ENCODE data around the gene ABCF3. TPM values are rescaled to one million over a fixed set of nuclear protein-coding genes. Genes with fewer than 3 reads are reported as not detected.

Gene ABCF3
- total RNA-seq, 6 experiments from 2014 or later: 53.3 to 70.9 (median 63.4) TPM

DNA sequence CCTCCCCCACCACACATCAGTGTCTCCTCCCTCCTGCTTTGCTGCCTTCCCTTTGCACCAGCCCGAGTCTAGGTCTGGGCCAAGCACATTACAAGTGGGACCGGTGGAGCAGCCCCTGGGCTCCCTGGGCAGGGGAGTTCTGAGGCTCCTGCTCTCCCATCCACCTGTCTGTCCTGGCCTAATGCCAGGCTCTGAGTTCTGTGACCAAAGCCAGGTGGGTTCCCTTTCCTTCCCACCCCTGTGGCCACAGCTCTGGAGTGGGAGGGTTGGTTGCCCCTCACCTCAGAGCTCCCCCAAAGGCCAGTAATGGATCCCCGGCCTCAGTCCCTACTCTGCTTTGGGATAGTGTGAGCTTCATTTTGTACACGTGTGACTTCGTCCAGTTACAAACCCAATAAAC lies 2.3 kb upstream of the ABCF3 start:
- peaks cover 56% of the 10 kb centered on the region for H3K4me1 Mint-ChIP-seq (ENCODE audit: low read depth)
- peaks cover 11% of the 10 kb centered on the region for H3K27me3 Mint-ChIP-seq (ENCODE audit: insufficient read depth)
- no peaks in the 10 kb centered on the region for H3K9me3 Mint-ChIP-seq
- H3K4me3 Mint-ChIP-seq: no peak overlapping the region
- no peak for DNase-seq
- TF ChIP-seq, protein P1, sequence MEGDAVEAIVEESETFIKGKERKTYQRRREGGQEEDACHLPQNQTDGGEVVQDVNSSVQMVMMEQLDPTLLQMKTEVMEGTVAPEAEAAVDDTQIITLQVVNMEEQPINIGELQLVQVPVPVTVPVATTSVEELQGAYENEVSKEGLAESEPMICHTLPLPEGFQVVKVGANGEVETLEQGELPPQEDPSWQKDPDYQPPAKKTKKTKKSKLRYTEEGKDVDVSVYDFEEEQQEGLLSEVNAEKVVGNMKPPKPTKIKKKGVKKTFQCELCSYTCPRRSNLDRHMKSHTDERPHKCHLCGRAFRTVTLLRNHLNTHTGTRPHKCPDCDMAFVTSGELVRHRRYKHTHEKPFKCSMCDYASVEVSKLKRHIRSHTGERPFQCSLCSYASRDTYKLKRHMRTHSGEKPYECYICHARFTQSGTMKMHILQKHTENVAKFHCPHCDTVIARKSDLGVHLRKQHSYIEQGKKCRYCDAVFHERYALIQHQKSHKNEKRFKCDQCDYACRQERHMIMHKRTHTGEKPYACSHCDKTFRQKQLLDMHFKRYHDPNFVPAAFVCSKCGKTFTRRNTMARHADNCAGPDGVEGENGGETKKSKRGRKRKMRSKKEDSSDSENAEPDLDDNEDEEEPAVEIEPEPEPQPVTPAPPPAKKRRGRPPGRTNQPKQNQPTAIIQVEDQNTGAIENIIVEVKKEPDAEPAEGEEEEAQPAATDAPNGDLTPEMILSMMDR (IDR thresholded peaks at IDR 0.05): no peak
- peaks cover 54% of the 10 kb centered on the region for H3K36me3 Mint-ChIP-seq (ENCODE audit: low read depth)
- H3K27ac Mint-ChIP-seq: peak overlapping the region; percentile 61; the same call in 1 of the 2 replicates

DNA sequence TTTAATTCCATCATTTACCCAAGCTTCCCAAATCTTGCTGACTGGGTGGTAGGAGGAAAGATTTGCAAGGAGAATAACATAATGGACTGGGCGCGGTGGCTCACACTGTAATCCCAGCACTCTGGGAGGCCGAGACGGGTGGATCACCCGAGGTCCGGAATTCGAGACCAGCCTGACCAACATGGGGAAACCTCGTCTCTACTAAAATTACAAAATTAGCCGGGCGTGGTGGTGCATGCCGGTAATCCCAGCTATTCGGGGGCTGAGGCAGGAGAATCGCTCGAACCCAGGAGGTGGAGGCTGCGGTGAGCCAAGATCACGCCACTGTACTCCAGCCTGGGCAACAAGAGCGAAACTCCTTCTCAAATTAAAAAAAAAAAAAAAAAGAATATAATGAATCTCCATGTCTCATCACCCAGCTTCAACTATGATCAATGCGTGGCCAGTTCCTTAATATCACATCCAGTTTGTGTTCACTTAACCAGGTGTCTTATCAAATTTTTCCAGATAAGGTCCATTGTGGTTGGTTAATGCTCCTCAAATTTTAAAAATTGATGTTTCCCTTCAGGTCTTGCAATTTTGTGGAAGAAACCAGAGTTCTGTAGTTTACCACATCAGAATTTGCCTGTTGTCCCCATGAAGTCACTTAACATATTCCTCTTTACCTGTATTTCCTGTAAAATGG lies 1.3 kb upstream of the ABCF3 start:
- H3K4me3 Mint-ChIP-seq: peak overlapping the region; percentile 96
- H3K9me3 Mint-ChIP-seq: no peaks in the 10 kb centered on the region
- H3K4me1 Mint-ChIP-seq (ENCODE audit: low read depth): peaks cover 46% of the 10 kb centered on the region
- H3K27me3 Mint-ChIP-seq (ENCODE audit: insufficient read depth): peaks cover 11% of the 10 kb centered on the region
- no peak for DNase-seq
- peak overlapping the region; percentile 86 for H3K27ac Mint-ChIP-seq
- TF ChIP-seq, protein P1 (IDR thresholded peaks at IDR 0.05): no peak
- peaks cover 52% of the 10 kb centered on the region for H3K36me3 Mint-ChIP-seq (ENCODE audit: low read depth)

DNA sequence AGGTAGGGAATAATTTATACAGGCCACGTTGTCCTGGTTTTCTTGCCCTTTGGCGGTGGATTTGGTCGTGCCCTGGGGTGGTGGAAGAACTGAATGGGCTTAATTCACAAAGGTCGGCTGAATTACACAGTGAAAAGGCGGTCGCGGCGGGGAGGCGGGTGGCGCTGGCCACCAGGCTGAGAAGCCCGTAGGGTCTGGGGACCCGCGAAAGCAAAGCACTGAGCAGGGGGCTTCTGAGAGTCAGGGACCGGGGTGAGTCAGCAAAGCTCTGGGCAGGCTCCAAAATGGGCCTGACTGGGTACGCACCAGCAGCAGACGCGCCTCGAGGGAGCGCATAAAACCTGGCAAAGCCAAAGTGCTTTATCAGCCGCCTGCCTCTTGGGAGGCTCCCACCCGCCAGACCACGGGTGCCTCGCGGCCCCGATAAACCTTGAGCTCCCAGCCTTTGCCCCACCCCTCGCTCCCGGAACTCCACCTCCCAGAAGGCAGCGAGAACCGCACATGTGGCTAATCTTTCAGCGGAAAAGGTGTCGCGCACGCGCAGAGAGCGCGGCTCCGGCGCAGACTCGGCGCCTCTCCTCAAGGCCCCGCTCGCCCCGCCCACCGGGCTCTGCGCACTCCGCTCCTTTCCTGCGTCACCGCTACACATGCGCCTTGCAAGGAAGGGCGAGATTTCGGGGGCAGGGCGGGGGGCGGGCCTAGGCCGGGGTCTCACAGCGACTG lies 377 bp upstream of the ABCF3 start:
- Mint-ChIP-seq H3K9me3 (no peaks in the 10 kb centered on the region), H3K27me3 (ENCODE audit: insufficient read depth) (peaks cover 11% of the 10 kb centered on the region), H3K27ac (peak overlapping the region; percentile 86), H3K4me1 (ENCODE audit: low read depth) (peaks cover 37% of the 10 kb centered on the region), H3K4me3 (peak overlapping the region; percentile 96), H3K36me3 (ENCODE audit: low read depth) (peaks cover 50% of the 10 kb centered on the region)
- peak; percentile 98 for DNase-seq
- TF ChIP-seq, protein P1 (IDR thresholded peaks at IDR 0.05): no peak

DNA sequence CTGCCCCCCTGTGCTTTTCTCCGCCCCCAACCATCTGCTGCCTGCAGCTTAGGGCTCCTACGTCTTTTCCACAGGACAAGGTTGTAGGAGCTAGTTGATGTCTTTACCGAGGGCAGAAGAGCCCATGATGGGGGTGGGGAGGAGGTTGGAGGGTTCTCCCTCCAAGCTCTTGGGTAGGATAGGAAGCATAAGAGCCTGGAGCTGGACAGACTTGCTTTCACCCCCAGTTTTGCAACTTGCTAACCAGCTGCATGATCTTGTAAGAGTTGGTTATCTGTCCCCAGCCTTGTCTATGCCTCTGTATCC lies 856 bp downstream of the ABCF3 start:
- H3K4me1 Mint-ChIP-seq (ENCODE audit: low read depth): peaks cover 37% of the 10 kb centered on the region
- H3K4me3 Mint-ChIP-seq: peak overlapping the region; percentile 96
- peaks cover 11% of the 10 kb centered on the region for H3K27me3 Mint-ChIP-seq (ENCODE audit: insufficient read depth)
- no peak for DNase-seq
- H3K36me3 Mint-ChIP-seq (ENCODE audit: low read depth): peaks cover 50% of the 10 kb centered on the region
- TF ChIP-seq, protein P1 (IDR thresholded peaks at IDR 0.05): no peak
- H3K27ac Mint-ChIP-seq: peak overlapping the region; percentile 86
- H3K9me3 Mint-ChIP-seq: no peaks in the 10 kb centered on the region

DNA sequence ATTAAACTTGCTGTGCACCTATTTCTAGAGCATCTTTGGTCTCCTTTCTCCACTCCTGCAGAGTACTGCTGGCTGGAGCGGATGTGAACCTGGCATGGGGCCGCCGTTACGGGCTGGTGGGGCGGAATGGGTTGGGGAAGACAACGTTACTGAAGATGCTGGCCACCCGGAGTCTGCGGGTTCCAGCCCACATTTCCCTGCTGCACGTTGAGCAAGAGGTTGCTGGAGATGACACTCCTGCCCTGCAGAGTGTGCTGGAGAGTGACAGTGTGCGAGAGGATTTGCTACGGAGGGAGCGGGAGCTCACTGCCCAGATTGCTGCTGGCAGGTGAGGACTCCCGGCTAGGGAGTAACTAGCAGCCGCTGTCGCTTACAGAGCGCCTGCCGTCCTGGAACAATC lies 2.1 kb downstream of the ABCF3 start:
- no peaks in the 10 kb centered on the region for H3K9me3 Mint-ChIP-seq
- TF ChIP-seq, protein P1 (IDR thresholded peaks at IDR 0.05): no peak
- peak overlapping the region; percentile 86 for H3K27ac Mint-ChIP-seq
- peaks cover 51% of the 10 kb centered on the region for H3K36me3 Mint-ChIP-seq (ENCODE audit: low read depth)
- H3K4me1 Mint-ChIP-seq (ENCODE audit: low read depth): peaks cover 37% of the 10 kb centered on the region
- no peak for DNase-seq
- peak overlapping the region; percentile 96 for H3K4me3 Mint-ChIP-seq
- peaks cover 11% of the 10 kb centered on the region for H3K27me3 Mint-ChIP-seq (ENCODE audit: insufficient read depth)

All from HFFc6 (cell line).